ENCODE measurements around the gene VAV2.

GRCh38 chr9:133942206-133942975, 49.7 kb downstream of the VAV2 start:
- TF ChIP-seq TAF1 (IDR thresholded peaks at IDR 0.05; ENCODE audit: borderline replicate concordance, low read depth, low read length) = no peak
- no peak for TF ChIP-seq YY1 (IDR thresholded peaks at IDR 0.05; ENCODE audit: low read depth)
- no peak for TF ChIP-seq JUND (IDR thresholded peaks at IDR 0.05)
- TF ChIP-seq ELF1 (IDR thresholded peaks at IDR 0.05) = no peak
- no peak for TF ChIP-seq MEF2A (IDR thresholded peaks at IDR 0.05; ENCODE audit: borderline replicate concordance, low read depth)
- no peak for TF ChIP-seq GATA2 (CRISPR knock-in tag; IDR thresholded peaks at IDR 0.05)
- no peak for TF ChIP-seq CTCF (IDR thresholded peaks at IDR 0.05)
- TF ChIP-seq NFIC (IDR thresholded peaks at IDR 0.05; ENCODE audit: borderline replicate concordance) = no peak
- no peak for TF ChIP-seq MXI1 (IDR thresholded peaks at IDR 0.05; ENCODE audit: low read depth, low read length)
- TF ChIP-seq EZH2phosphoT487 (IDR thresholded peaks at IDR 0.05; ENCODE audit: borderline replicate concordance, low read depth) = no peak
- no peak for TF ChIP-seq FOSL2 (IDR thresholded peaks at IDR 0.05; ENCODE audit: borderline replicate concordance, low read depth)
- no peak for TF ChIP-seq RXRA (IDR thresholded peaks at IDR 0.05; ENCODE audit: borderline replicate concordance, low read depth)
- no peak for TF ChIP-seq POLR2AphosphoS5 (IDR thresholded peaks at IDR 0.05; ENCODE audit: low read depth, low read length)

All from SK-N-SH (cell line).